NCI-H526 (cell line): ENCODE data around the gene MPPED1.

Source experiments
- DNase-seq, 2 experiments: peaks; one replicate each; lab custom pipeline; 2025; lab: John Stamatoyannopoulos, UW

Gene MPPED1

DNA sequence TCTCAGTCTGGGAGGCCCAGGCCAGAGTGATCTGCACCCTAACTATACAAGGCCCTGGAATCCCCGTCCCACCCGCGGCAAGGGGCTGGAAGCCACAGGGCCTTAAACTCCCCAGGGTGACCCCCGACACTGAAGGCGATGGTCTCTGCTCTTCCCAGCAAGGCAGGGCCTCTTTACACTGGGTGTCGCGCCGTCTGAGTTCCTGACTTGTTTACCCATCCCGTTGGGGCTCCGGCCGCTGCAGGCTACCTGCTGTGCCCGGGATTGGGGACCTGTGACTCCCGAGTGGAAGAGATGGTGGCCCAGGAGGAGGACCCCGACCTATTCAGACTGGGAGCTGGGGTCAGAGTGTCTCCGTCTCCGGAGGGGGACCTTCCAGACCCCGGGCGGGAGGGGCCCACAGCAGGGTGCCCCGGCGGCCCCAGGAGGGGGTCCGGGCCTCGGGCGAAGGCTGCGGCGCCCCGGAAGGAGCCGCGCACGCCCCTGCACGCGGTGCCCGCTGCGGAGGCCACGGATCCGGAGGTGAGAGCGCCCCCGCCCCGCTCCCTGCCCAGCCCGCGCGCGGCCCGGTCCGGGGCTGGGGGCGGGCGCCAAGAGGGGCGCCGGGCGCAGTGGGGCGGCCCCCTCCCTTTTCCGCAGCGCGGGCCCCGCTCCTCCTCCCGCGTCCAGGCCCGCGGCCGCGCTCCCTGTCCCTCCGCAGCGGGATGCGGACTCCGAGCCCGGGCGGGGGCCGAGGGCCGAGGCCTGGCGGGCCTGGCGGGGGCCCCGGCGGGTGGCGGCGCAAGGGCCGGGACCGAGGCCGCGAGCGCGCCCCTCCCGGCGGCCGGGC is 560 bp upstream of the MPPED1 start:
- no peak for DNase-seq

DNA sequence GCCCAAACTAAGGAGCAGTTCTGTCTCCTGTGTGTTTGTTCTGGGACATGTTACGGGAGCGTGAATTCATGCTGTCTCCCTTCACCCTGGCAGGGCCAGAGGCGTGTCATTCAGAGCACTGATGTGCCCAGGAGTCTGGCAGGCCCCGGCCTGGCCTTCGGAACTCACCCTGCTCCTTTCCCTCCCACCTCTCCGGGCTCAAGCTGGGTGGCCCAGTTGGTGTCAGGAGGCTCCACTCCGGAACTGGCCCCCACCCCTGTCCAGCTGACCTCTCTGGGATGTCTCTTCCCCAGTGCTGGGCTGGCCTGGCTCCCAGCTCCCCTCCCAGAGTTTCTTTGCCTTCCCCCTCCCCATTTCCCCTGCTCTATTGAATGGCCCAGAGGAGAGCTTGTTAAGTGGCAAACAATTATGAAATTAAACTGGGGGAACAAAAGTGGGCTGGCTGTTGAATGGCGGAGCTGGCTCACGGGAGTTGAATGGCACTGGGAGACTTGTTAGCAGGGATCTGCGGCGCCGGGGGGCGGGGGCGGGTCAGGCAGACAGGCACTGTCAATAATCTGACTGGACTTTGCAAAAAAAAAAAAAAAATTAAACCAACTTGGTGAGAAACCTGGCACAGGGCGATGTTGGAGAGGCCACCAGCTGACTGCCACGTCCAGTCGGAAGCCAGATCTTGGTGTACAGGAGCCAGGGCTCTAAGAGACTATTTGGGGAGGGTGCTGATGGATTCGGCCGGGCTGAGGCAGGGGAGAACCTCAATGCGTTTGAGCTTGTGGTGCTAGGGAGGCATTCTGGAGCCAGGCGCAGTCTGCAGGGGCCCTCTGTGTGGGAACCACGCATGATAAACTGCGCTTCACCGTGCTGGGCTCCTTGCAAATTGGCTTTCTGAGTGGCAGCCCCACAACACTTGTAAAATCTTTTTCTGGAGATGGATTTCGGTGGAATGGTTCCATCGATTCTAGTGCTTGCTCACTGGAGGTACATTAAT is 1.3 kb downstream of the MPPED1 start:
- DNase-seq: no peak

DNA sequence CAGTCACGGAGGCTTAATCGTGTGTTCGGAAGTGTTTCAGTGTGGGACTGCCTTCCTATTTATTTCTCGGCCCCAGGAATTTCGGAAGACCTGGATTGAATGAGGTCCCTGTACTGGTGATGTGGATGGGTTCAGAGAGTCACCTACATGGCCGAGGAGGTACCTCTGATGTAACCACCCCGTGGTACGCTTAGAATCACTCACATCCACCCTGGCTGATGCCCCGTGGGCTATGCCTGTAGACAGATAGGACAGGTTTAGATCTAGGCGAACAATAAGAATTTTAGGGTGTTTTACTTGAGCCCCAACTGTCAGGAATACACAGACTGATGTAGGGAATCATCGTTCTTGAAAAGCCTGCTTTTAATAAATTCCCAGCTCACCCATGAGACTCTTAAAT is 2.0 kb downstream of the MPPED1 start:
- DNase-seq: no peak

DNA sequence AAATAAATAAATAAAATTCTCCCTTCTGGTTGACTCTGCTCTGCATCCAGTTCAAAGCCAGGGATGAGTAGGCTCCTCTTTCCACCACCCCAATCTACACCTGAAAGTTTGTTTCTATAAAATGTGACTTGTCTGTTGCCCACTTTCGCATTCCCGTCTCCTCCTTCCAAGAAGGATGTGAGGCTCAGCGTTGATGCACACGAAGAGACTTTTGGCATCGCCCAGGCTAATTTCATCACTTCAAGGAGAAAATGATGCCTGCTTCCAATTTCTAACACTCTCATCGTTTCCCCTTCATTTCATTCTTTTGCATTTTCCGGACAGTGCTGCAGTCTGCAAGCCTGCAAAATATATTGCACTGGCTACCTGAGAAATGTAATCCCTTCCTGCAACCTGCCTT is 3.9 kb downstream of the MPPED1 start:
- DNase-seq: no peak

DNA sequence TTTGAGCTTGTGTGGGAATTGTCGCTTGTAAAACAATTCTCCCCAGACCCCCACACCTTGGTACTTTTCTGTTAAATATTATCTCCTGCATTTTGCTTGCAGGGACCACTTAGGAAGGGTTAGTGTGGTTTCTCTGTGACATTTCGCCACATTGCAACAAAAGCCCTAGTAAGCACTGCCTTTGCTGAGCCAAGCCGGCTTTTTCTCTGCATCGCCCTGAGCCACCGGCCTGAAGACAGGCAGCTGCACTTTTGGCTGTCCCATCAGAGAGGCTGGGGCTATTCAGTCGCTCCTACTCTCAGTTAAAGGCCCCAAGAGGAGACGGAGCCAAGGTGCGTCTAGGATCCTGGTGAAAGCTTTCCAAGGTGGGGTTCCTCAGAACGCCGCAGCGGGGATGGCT is 5.7 kb downstream of the MPPED1 start:
- DNase-seq: no peak

GRCh38 chr22:43418079-43418825 is 6.4 kb downstream of the MPPED1 start:
- no peak for DNase-seq

DNA sequence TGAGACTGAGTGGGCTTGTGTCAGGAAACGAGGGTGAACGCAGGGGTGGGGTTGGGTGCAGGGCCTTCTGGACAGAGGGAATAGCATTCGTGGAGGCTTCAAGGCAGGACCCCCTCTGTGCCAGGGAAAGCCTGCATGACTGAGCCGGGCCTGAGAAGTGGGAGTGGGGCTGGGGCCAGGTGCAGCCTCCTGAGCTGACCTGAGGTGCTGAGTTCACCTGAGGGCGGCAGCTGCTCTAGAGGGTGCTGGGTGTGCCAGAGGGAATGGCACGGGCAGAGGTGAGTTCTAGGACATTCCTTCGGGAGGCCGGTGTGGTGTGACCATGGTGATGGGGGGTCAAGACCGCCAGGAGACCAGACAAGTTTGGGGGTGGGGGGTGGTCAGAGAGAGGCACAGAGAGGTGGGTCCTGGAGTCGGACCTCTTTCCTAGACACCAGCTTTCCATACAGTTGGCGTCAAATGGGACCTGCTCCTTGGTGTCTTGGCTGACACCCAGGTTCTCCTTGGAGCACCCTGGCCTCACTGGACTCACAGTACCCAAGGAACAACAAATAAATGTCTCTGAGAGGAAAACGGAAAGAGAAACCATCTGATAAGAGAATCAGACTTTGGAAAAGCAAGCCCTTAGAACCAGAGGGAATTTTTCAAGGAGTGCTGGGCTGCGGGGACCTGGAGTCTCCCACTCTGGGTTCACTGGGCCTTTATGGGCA is 7.7 kb downstream of the MPPED1 start:
- no peak for DNase-seq

DNA sequence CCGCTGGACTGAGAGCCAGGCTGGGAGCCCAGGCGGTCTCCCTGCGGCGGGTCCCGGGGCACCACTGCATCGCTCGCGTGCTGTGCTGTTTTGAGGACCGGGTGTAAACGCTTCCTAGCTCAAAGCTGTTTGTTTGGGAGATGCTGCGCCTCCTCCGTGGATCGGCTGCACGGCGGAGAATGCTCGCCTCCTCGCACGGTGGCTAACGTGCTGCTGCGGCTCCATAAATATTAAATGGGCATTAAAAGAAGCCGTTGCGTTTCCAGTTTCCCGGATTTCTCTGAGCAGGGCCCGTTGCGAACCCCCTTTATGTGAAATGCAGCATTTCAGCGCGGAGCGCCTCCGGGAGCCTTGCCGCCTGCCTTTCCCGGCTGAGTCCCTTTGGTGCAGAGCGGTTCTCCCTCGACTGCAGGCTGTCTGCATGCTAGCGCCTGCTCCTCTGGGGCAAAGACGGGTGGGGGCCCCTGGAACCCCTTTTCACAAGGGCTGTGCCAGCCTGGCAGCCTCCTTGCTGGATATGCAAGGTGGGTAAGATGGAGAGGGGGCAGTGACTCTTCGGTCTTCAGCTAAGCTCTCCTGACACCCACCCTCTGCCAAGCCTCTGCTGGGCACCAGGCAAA is 9.3 kb downstream of the MPPED1 start:
- DNase-seq: no peak

GRCh38 chr22:43421914-43422615 is 10.3 kb downstream of the MPPED1 start:
- DNase-seq: no peak

DNA sequence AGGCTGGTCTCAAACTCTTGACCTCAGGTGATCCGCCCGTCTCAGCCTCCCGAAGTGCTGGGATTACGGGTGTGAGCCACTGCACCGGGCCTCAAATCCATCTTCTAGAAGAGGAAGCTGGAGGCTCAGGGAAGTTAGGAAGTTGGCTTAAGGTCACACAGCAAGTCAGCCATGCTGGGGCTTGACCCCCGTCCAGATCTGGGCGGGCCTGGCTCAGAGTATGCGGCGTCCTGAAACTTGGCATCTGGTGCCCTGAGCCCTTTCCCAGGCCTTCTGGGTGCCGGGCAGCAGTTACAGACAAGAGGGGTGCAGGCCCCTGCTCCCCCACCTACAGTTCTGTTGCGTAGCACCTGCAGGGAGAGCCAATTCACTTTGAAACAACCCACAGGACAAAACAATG is 11.2 kb downstream of the MPPED1 start:
- no peak for DNase-seq

- DNase-seq: no peak
Measured at GRCh38 chr22:43424201-43424600, 12.4 kb downstream of the MPPED1 start.

- no peak for DNase-seq
Measured at GRCh38 chr22:43424666-43425630, 13.1 kb downstream of the MPPED1 start.

DNA sequence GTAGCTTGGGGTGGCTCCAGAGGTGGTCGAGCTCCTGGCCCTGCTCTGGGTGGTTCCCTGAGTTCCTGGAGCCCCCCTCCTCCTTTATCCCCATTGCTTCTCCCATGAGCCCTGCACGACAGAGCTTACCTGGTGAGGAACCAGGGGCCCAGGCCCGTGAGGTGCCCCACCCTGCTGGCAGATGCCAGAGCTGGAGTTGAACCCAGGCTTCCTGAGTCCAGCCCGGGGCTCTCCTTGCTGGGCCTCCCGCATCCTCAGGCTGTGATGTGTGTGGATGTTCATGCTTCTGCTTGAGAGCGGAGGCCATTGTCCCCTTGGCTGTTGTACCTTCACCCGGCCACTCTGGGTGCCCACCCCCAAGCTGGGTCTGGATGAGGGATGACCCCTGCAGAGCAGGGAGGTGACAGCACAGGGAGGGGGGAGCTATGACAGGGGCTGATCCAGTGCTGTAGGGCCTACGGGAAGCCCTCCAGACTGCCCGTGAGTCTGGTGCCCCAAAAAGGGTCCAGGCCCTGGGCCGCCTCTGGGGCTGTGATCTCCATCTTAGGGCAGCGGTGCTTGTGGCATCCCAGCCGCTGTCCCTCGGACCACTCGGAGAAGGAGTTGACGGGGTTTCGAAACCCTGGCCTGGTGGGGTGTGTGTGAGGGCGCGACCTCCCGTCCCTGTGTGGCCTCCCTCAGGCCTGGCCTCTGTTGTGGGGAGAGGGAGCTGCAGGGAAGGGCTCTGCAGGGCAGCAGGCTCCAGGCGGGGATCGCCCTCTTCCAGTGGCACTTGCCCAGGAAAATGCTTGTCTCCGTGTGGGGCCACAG is 14.4 kb downstream of the MPPED1 start:
- DNase-seq: no peak

GRCh38 chr22:43426816-43427215 is 15.0 kb downstream of the MPPED1 start:
- DNase-seq: no peak

- DNase-seq: no peak
Measured at GRCh38 chr22:43427296-43428004, 15.6 kb downstream of the MPPED1 start.

DNA sequence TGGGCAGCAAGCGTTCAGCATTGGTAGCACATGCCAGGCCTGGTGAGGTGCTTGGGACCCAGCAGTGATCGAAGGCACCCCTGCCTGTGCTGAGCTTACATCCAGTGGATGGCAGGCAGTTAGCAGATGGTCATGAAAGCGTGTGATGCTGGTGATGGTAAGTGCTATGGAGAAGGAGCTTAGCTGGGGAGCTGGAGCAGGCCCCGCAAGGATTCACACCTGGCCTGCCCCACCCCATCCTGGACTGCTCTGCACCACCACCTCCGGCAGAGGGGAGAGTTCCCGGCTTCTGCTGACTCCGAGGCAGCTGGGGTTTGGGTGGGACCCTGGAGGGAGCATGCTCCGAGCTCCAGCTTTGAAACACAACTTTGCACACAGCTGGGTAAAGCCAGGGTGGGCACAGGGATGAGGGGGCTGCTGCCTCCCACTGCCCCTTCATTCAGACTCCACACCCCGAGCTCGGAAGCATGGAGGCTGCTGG is 16.2 kb downstream of the MPPED1 start:
- no peak for DNase-seq

- no peak for DNase-seq
Measured at GRCh38 chr22:43428521-43428920, 16.7 kb downstream of the MPPED1 start.

DNA sequence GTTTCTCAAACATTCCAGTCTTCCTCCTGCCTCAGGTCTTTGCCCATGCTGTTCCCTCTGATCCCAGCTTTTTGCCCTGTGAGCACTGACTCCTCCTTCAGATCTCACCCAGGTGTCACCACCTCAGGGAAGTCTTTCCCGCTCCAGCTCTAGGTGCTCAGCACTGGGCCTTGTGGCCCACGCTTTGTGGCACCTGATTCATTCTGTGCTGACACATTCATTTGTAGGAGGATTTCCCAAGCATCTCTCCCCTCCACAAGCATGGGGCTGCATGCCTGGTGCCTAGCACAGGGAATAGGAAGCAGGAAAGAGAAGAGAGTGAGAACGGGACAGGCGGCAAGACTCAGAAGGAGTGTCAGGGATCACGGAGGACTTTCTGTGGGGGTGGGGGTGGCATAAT is 17.6 kb downstream of the MPPED1 start:
- DNase-seq: no peak
